ENCODE data around the gene CDH13.
A peak's percentile ranks its signal among the peaks of the same experiment; 100 is the strongest.

CDH13 gene

DNA sequence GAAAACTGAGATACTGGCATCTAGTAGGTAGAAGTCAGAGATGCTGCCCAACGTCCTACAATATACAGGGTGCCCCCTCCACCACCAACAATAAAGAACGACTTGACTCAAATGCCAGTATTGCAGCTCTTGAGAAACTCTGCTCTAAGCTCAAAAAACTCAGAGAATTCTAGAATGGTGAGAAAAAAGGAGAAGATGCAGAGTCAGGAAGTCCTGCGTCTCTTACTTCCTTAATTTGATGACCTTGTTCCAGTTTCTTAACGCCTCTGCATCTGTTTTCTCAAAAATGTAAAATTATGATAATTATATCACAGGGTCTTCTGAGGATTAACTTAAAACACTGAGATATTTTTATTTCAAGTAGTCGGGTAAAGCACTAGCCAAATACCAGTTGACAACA, 1179.3 kb downstream of the CDH13 start:
- no peak overlapping the region for H3K4me3 ChIP-seq (ENCODE audit: low read depth, low read length)
- TF ChIP-seq CTCF (IDR thresholded peaks at IDR 0.05; ENCODE audit: low read depth, low read length) = no peak
- no peak for DNase-seq (ENCODE audit: low read depth, low spot score)
- in situ Hi-C loops (cut with HindIII; ENCODE audit: low sequenced_read_pairs) = no loop called here

GRCh38 chr16:83806731-83807130, 1180.0 kb downstream of the CDH13 start:
- no peak for TF ChIP-seq CTCF (IDR thresholded peaks at IDR 0.05; ENCODE audit: low read depth, low read length)
- H3K4me3 ChIP-seq (ENCODE audit: low read depth, low read length) = no peak overlapping the region
- no peak for DNase-seq (ENCODE audit: low read depth, low spot score)
- in situ Hi-C loops (cut with HindIII; ENCODE audit: low sequenced_read_pairs) = no loop called here

DNA sequence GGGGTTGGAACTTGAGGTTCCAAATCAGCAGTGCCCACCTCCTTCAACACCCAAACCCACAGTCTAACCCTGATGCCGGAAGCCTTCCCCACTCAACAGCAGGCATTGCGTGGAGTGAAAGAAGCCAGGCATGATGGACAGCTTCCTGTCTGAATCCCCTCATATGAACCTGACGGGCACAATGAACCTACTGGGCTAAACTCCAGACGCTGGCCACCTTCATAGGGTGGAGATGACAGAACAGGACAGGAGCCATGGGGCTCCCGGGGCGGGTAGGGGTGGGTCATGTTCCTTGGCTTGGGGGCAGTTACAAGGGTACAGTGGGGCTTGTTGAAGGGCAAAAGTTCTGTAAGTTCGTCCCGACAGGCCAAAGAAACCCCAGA, 1180.5 kb downstream of the CDH13 start:
- no peak overlapping the region for H3K4me3 ChIP-seq (ENCODE audit: low read depth, low read length)
- no peak for TF ChIP-seq CTCF (IDR thresholded peaks at IDR 0.05; ENCODE audit: low read depth, low read length)
- no peak for DNase-seq (ENCODE audit: low read depth, low spot score)
- in situ Hi-C loops (cut with HindIII; ENCODE audit: low sequenced_read_pairs) = no loop called here

DNA sequence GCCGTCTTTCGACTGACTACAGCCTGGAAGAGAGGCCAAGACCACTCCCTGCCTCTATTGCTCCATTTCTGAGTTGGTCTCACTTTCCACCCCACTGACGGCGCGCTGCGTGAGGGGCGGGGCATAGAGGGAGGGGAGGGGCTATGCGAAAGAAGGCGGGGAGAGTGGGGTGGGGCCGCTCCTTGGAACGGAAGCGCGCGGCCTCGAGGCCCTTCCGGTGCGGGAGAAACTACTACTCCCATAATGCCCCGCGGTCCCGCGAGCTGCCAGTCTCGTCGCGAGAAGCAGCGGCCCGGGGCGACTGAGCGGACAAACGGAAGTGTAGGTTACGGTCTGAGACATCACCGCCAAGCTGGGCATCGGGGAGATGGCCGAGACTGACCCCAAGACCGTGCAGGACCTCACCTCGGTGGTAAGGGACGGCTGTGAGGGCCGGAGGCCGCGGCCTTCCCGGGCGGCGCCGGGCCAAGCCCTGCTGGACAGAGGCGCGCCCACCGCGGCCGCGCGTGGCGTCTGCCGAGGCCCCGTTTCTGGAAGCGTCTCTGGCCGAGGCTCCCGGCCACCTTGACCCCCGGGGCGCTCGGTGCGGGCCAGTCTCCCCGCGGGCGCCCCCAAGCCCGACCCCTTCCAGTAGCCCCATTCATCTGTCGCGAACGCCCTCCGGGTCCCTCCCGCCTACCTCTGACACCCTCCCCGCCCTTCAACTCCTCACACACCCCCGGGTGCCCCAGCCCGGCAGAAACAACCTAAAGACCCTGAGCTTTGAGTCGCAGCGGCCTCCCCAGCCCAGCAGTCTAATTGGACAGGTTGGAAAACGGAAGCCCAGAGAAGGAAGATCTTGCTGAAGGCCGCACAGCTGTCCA, 1181.2 kb downstream of the CDH13 start, which contains the start of gene HSBP1:
Gene HSBP1 (plus strand): TSS at position 269 of the 863 bp plus-strand sequence. CDS start 99 bp downstream, at position 368.
- in situ Hi-C loops (cut with HindIII; ENCODE audit: low sequenced_read_pairs) = no loop called here
- peak; percentile 93 for DNase-seq (ENCODE audit: low read depth, low spot score)
- peak within 1 kb of the TSS; percentile 83 for H3K4me3 ChIP-seq (ENCODE audit: low read depth, low read length)
- no peak for TF ChIP-seq CTCF (IDR thresholded peaks at IDR 0.05; ENCODE audit: low read depth, low read length)

DNA sequence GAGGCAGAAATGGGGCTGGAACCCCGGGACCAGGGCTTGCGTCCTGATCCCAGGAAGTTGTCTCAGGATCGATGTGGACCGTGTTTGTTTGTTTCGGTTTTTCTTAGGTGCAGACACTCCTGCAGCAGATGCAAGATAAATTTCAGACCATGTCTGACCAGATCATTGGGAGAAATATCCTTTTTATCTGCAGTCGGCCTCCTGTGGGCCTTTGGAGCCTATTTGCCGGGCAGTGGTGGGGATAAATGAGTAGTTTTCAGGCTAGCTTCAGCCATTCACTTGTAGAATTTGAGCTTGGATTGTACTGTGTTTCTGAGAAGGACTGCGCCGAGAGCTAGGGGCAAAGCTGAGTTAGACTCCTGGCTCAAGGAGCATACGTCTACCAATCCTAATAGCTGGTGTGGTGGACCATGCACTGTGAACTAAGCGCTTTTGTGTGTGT, 1181.8 kb downstream of the CDH13 start:
- H3K4me3 ChIP-seq (ENCODE audit: low read depth, low read length) = peak overlapping the region; percentile 83
- TF ChIP-seq CTCF (IDR thresholded peaks at IDR 0.05; ENCODE audit: low read depth, low read length) = no peak
- in situ Hi-C loops (cut with HindIII; ENCODE audit: low sequenced_read_pairs) = no loop called here
- DNase-seq (ENCODE audit: low read depth, low spot score) = peak; percentile 8

GRCh38 chr16:83809092-83809491, 1182.3 kb downstream of the CDH13 start:
- peak overlapping the region; percentile 83 for H3K4me3 ChIP-seq (ENCODE audit: low read depth, low read length)
- DNase-seq (ENCODE audit: low read depth, low spot score) = no peak
- no peak for TF ChIP-seq CTCF (IDR thresholded peaks at IDR 0.05; ENCODE audit: low read depth, low read length)
- in situ Hi-C loops (cut with HindIII; ENCODE audit: low sequenced_read_pairs) = no loop called here

Measured in astrocyte of the spinal cord (primary cell).